ENCODE measurements around the gene DPP6. TPM values are rescaled to one million over a fixed set of nuclear protein-coding genes. Genes with fewer than 3 reads are reported as not detected.

DPP6 gene
- total RNA-seq, 1 experiment from 2014 or later, result not detected

GRCh38 chr7:154177584-154177983 lies 125.4 kb downstream of the DPP6 start:
- no peak for DNase-seq
- Histone ChIP-seq H3K27me3 (no peaks in the 10 kb centered on the region), H3K4me3 (no peak overlapping the region), H3K36me3 (no peaks in the 10 kb centered on the region), H3K9me3 (no peaks in the 10 kb centered on the region)

GRCh38 chr7:154178895-154179294 lies 126.7 kb downstream of the DPP6 start:
- DNase-seq, result no peak
- no peaks in the 10 kb centered on the region for H3K36me3 ChIP-seq
- H3K4me3 ChIP-seq, result no peak overlapping the region
- no peaks in the 10 kb centered on the region for H3K9me3 ChIP-seq
- H3K27me3 ChIP-seq, result no peaks in the 10 kb centered on the region; the same call in 1 of the 2 replicates

GRCh38 chr7:154183482-154183881 lies 131.3 kb downstream of the DPP6 start:
- no peaks in the 10 kb centered on the region for H3K9me3 ChIP-seq
- DNase-seq, result no peak
- no peak overlapping the region for H3K4me3 ChIP-seq
- no peaks in the 10 kb centered on the region; the same call in 1 of the 2 replicates for H3K27me3 ChIP-seq
- H3K36me3 ChIP-seq, result no peaks in the 10 kb centered on the region

- Histone ChIP-seq H3K27me3 (no peaks in the 10 kb centered on the region; the same call in 1 of the 2 replicates), H3K36me3 (no peaks in the 10 kb centered on the region), H3K9me3 (no peaks in the 10 kb centered on the region), H3K4me3 (no peak overlapping the region)
- DNase-seq, result no peak
Observed at GRCh38 chr7:154183946-154184345, 131.7 kb downstream of the DPP6 start.

- H3K9me3 ChIP-seq, result no peaks in the 10 kb centered on the region
- H3K4me3 ChIP-seq, result no peak overlapping the region
- no peak for DNase-seq
- H3K27me3 ChIP-seq, result no peaks in the 10 kb centered on the region; the same call in 1 of the 2 replicates
- H3K36me3 ChIP-seq, result no peaks in the 10 kb centered on the region
Observed at GRCh38 chr7:154186811-154187210, 134.6 kb downstream of the DPP6 start.

GRCh38 chr7:154188330-154188729 lies 136.1 kb downstream of the DPP6 start:
- no peaks in the 10 kb centered on the region for H3K9me3 ChIP-seq
- H3K4me3 ChIP-seq, result no peak overlapping the region
- no peaks in the 10 kb centered on the region for H3K36me3 ChIP-seq
- no peaks in the 10 kb centered on the region; the same call in 1 of the 2 replicates for H3K27me3 ChIP-seq
- no peak for DNase-seq

- no peak for DNase-seq
- Histone ChIP-seq H3K4me3 (no peak overlapping the region), H3K27me3 (no peaks in the 10 kb centered on the region), H3K9me3 (no peaks in the 10 kb centered on the region), H3K36me3 (no peaks in the 10 kb centered on the region)
Observed at GRCh38 chr7:154195266-154195665, 143.1 kb downstream of the DPP6 start.

GRCh38 chr7:154198481-154198880 lies 146.3 kb downstream of the DPP6 start:
- Histone ChIP-seq H3K4me3 (no peak overlapping the region), H3K9me3 (no peaks in the 10 kb centered on the region), H3K36me3 (no peaks in the 10 kb centered on the region), H3K27me3 (no peaks in the 10 kb centered on the region)
- no peak for DNase-seq

GRCh38 chr7:154200241-154200640 lies 148.0 kb downstream of the DPP6 start:
- no peak for DNase-seq
- H3K36me3 ChIP-seq, result no peaks in the 10 kb centered on the region
- no peaks in the 10 kb centered on the region for H3K9me3 ChIP-seq
- no peak overlapping the region for H3K4me3 ChIP-seq
- H3K27me3 ChIP-seq, result no peaks in the 10 kb centered on the region

- H3K4me3 ChIP-seq, result no peak overlapping the region
- H3K36me3 ChIP-seq, result no peaks in the 10 kb centered on the region
- DNase-seq, result no peak
- no peaks in the 10 kb centered on the region for H3K27me3 ChIP-seq
- H3K9me3 ChIP-seq, result no peaks in the 10 kb centered on the region
Observed at GRCh38 chr7:154202002-154202401, 149.8 kb downstream of the DPP6 start.

GRCh38 chr7:154204046-154204445 lies 151.8 kb downstream of the DPP6 start:
- H3K27me3 ChIP-seq, result no peaks in the 10 kb centered on the region
- no peak overlapping the region for H3K4me3 ChIP-seq
- no peak for DNase-seq
- H3K9me3 ChIP-seq, result no peaks in the 10 kb centered on the region
- H3K36me3 ChIP-seq, result no peaks in the 10 kb centered on the region

- DNase-seq, result no peak
- Histone ChIP-seq H3K9me3 (no peaks in the 10 kb centered on the region), H3K36me3 (no peaks in the 10 kb centered on the region), H3K27me3 (no peaks in the 10 kb centered on the region), H3K4me3 (no peak overlapping the region)
Observed at GRCh38 chr7:154212861-154213260, 160.7 kb downstream of the DPP6 start.

GRCh38 chr7:154217688-154218340 lies 165.6 kb downstream of the DPP6 start:
- Histone ChIP-seq H3K27me3 (no peaks in the 10 kb centered on the region), H3K36me3 (no peaks in the 10 kb centered on the region), H3K4me3 (no peak overlapping the region), H3K9me3 (no peaks in the 10 kb centered on the region)
- DNase-seq, result no peak

- H3K9me3 ChIP-seq, result no peaks in the 10 kb centered on the region
- no peaks in the 10 kb centered on the region for H3K36me3 ChIP-seq
- H3K27me3 ChIP-seq, result no peaks in the 10 kb centered on the region
- DNase-seq, result no peak
- no peak overlapping the region for H3K4me3 ChIP-seq
Observed at GRCh38 chr7:154231732-154232131, 179.5 kb downstream of the DPP6 start.

GRCh38 chr7:154232700-154233099 lies 180.5 kb downstream of the DPP6 start:
- Histone ChIP-seq H3K27me3 (no peaks in the 10 kb centered on the region), H3K9me3 (no peaks in the 10 kb centered on the region), H3K36me3 (no peaks in the 10 kb centered on the region), H3K4me3 (no peak overlapping the region)
- no peak for DNase-seq

- H3K9me3 ChIP-seq, result no peaks in the 10 kb centered on the region
- no peaks in the 10 kb centered on the region for H3K36me3 ChIP-seq
- no peak overlapping the region for H3K4me3 ChIP-seq
- no peak for DNase-seq
- H3K27me3 ChIP-seq, result no peaks in the 10 kb centered on the region
Observed at GRCh38 chr7:154241988-154242387, 189.8 kb downstream of the DPP6 start.

- no peaks in the 10 kb centered on the region for H3K36me3 ChIP-seq
- H3K4me3 ChIP-seq, result no peak overlapping the region
- H3K9me3 ChIP-seq, result no peaks in the 10 kb centered on the region
- no peaks in the 10 kb centered on the region for H3K27me3 ChIP-seq
- no peak for DNase-seq
Observed at GRCh38 chr7:154242709-154243108, 190.5 kb downstream of the DPP6 start.

GRCh38 chr7:154252046-154252445 lies 199.8 kb downstream of the DPP6 start:
- Histone ChIP-seq H3K36me3 (no peaks in the 10 kb centered on the region), H3K9me3 (no peaks in the 10 kb centered on the region), H3K4me3 (no peak overlapping the region), H3K27me3 (no peaks in the 10 kb centered on the region)
- no peak for DNase-seq
